Hematopoietic multipotent progenitor cell treated with erythropoietin and hydrocortisone succinate and interleukin-3 and kit ligand, for 15 days (in vitro differentiated cells): ENCODE measurements around the gene LRRN2.
"Not testable (repeated sequence)": the region's sequence is repeated elsewhere in the genome, so short reads cannot be mapped to it uniquely, and the experiment has no call there.

ENCODE experiments used
- DNase-seq: peaks from one replicate; pipeline ENCODE4 v3.0.0-alpha.2; 2015; ENCODE audit warnings: low spot score

The LRRN2 gene

GRCh38 chr1:204629459-204629858, 56.1 kb downstream of the LRRN2 start:
- DNase-seq: not testable (repeated sequence)

- DNase-seq: no peak
Measured at GRCh38 chr1:204628868-204629267, 56.7 kb downstream of the LRRN2 start.

- no peak for DNase-seq
Measured at GRCh38 chr1:204627436-204627835, 58.1 kb downstream of the LRRN2 start.

DNA sequence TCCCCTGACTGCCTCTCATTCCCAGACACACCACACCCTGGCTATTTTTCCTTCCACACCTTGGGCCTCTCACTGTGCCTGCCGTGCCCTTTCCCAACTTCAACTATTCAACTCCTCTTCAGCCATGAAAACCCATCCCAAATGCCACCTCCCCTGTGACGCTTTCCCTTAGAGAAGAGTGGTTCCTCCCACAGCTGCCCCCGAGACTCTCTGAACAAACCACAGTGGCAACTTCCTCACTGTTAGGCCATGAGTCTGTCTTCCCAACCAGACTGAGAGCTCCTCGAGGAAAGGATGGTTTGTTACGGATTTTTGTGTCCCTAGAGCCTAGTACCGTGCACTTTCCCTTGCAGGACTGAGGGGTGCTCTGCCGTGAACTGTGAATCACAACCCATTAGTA, 59.2 kb downstream of the LRRN2 start:
- no peak for DNase-seq

DNA sequence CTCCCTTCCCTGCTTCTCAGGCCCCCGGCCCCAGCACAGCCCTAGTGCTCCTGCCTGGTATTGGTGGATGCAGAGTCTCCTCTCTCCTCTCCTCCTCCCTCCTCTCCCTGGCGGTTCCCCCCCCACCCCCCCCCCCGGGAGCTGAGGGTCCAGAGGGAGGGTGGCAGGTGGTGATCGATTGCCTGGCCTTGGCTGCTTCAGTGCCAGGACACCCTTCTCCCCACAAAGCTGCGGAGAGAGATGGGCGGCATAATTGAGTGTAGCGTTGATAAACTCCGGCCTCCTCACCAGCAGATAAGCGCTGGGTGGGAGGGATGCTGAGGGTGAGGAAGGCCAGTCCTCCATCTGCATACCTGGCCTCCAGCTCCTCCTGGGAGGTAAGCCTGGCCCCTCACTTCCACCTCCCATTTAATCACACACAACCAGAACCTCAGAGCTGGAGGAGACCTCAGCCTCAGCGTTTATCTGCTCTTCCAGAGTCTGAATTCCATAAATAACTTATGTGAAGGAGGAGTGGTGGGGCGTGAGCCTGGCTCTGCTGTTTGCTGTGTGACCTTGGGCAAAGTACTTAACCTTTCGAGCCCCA, 60.8 kb downstream of the LRRN2 start:
- DNase-seq: no peak

- no peak for DNase-seq
Measured at GRCh38 chr1:204623894-204624361, 61.6 kb downstream of the LRRN2 start.

DNA sequence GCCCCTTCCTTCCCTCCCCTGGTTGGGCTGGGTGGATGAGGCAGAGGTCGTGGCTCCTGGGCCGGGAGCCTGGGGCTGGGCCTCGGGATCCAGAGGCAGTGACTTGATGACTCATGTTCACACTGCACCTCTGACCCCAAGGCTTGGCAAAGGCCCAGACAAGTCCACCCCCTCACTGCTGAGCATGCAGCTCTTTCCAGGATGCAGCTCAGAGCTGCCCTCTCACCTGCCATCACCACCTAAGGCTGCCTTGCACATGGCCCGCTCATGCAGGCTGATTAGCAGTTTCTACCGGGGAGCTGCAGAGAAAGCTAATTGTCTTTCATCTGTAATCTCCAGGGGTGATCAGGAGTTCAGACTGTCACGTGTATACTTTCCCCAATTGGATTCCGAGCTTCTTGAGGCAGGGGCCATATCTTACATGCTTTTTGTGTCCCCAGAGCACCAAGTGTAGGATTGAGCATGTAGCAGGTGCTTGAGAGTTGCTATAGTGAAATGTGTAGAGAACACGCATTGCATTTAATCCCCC, 62.1 kb downstream of the LRRN2 start:
- DNase-seq: no peak

- DNase-seq: no peak
Measured at GRCh38 chr1:204621996-204622395, 63.5 kb downstream of the LRRN2 start.

GRCh38 chr1:204621396-204621795, 64.1 kb downstream of the LRRN2 start:
- no peak for DNase-seq

GRCh38 chr1:204619721-204620120, 65.8 kb downstream of the LRRN2 start:
- no peak for DNase-seq

- no peak for DNase-seq
Measured at GRCh38 chr1:204618148-204618760, 67.3 kb downstream of the LRRN2 start.

DNA sequence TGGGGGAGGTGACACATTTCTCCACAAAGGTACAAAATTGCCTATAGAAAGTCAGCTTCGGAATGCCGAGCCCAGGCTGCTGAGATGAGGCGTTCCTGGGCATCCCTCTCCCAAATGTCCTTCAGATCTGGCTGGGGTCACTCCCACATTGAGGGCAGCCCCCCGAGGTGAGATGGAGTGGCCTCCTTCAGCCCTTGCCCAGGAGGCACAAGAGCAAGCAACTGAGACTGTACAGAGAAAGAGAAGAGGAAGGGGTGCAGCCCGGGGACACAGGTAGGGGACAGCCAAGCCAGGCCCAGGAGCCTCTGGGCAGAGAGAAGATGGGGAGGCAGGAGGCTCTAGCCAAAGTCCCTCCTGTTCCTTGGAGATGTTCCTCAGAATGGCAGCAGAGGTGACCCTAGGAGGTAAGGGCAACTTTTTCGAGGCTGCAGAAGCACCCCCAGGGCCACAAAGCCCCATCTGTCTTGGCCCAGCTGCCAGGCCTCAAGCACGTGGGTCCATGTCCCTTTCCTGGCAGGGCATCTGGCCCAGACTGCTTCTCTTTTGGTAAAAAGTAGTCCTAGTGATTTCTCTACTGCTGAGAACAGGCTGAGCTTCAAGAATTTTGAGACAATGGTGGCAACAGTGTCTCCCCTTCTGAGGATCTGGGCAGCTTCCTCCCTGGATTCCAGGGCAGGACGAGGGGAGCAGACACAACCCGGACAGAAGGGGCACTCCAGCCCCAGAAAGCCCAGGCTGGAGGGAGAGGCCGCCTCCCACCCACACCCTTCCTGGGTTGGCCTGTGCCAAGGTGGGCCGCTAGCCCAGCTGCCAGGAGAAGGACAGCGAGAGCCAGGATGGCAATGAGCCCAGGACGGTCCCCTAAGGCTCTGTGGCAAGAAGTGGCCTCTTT, 68.0 kb downstream of the LRRN2 start:
- DNase-seq: no peak

GRCh38 chr1:204616641-204617040, 68.9 kb downstream of the LRRN2 start:
- DNase-seq: no peak

GRCh38 chr1:204615881-204616280, 69.7 kb downstream of the LRRN2 start:
- no peak for DNase-seq

DNA sequence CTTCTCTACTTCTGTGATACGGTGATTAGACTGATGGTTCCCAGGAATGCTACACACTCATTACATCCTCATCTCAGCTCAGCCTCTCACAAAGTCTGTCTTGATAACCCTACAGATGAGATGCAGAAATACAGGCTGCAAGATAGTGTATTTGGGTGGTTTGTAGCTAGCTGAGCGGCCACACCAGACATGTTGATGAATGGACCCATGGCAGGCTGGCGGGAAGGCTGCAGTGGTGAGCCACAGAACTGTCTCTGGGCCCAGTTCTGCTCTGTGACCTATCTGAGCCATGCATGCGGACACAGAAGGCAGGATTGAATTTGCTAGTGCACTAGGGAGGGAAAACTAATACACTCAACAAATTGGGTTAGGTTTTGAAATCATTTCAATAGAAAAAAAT, 71.9 kb downstream of the LRRN2 start:
- no peak for DNase-seq

DNA sequence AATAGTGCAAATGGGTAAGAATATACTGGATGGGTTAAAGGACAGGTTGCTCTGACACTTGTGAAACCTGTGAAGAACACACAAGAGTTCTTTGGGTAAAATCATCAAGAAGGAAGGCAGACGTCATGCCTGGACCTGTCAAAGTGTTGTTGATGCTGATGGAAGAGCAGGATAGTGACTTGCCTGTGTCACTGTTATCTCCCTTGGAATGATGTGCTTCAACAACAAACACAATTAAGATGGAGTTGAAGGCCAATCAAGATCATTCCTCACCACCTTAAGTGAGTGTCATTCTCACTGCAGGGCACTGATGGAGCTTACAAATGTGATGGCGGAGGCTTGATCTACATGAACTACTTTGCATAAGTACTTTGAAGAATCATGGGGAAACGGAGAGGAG, 73.2 kb downstream of the LRRN2 start:
- no peak for DNase-seq

DNA sequence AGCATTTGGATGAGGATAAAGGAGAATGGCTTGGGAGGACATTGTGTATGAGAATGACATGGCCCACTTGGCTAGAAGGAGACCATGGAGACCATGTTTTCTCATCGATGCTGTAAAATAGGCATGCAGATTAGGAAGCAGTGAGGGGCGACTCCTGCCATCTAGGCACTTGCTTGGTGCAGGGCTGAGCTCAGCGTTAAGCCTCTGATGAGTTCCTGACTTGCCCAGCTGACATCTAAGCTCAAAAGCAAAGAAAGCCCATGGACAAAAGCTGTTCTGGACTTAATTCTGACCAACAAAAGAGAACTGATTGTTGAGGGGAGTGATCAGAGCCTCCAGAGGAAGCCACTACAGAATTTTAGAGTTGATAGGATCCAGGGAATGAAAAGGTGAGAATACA, 74.5 kb downstream of the LRRN2 start:
- DNase-seq: no peak

- no peak for DNase-seq
Measured at GRCh38 chr1:204607910-204608309, 77.6 kb downstream of the LRRN2 start.

GRCh38 chr1:204605791-204606190, 79.7 kb downstream of the LRRN2 start:
- DNase-seq: no peak

- DNase-seq: no peak
Measured at GRCh38 chr1:204602871-204603542, 82.5 kb downstream of the LRRN2 start.

GRCh38 chr1:204602111-204602579, 83.4 kb downstream of the LRRN2 start:
- DNase-seq: no peak

DNA sequence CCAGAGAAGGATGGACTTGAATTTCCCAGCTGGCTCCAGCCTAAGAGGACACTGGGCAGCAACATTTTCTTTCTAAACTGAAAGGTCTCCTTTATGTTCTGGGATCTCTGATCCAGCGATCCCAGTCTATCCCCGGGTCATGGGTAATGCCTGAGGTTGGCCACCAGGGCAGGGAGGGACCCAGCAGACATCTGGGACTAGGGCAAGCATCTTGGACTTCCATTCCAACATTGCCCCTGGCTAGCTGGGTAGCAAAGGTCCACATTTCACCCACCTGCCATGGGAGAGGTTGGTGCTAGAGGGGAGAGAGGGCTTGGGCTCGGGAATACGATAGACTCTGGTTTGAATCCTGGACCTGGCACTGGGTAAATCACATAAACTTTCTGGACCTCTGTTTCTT, 84.6 kb downstream of the LRRN2 start:
- DNase-seq: no peak
